HCT116 (cell line): ENCODE results near the gene TSSK2. TPM values are rescaled to one million over a fixed set of nuclear protein-coding genes. Genes with fewer than 3 reads are reported as not detected.

Experiments
- ATAC-seq: fragments of 200-7000 bp; cut with Tn5 transposase; 2 replicates; pipeline ENCODE4 v1.9.1; 2020; ENCODE audit warnings: mild to moderate bottlenecking, moderate library complexity
- BruUV-seq: library from RNA; stranded (reverse); fragments of 400-500 nt; replicated peaks from 2 replicates; lab custom pipeline; 2021; lab: Mats Ljungman, UMichigan
- CTCF ChIA-PET: fragments of 300-600 bp; sonication (Branson Sonifier 250); formaldehyde crosslinking; loops from one replicate; lab custom pipeline; 2021; ENCODE audit warnings: antibody characterized with exemption; lab: Charles Lee
- POLR2A ChIA-PET: fragments of 300-600, 350-600 bp; sonication (Branson Sonifier 250); formaldehyde crosslinking; loops from one replicate; lab custom pipeline; 2021; ENCODE audit warnings: antibody characterized with exemption; lab: Charles Lee
- RAD21 ChIA-PET, 2 experiments: fragments of 300-600 bp; sonication (Branson Sonifier 250); formaldehyde crosslinking; loops; one replicate each; lab custom pipeline; 2023; ENCODE audit warnings: low total read pairs in 2 of 2; ENCODE audit not compliant: uncharacterized antibody in 2 of 2, unreplicated experiment in 2 of 2, low non-redundant PET in 1 of 2; lab: Charles Lee
- DNase-seq: peaks from one replicate; pipeline ENCODE4 v3.0.0-alpha.2; 2010; ENCODE audit warnings: low read depth, low spot score
- H2AFZ ChIP-seq: fragments of 200-600 bp; shearing (Covaris generic), sonication (generic); 2 replicates; pipeline ENCODE4 v1.6.1; 2017; ENCODE audit warnings: low read depth, mixed run types, mixed read lengths, antibody characterized with exemption, low read length; ENCODE audit not compliant: poor library complexity, severe bottlenecking
- H3K27ac ChIP-seq: 2 replicates; pipeline ENCODE4 v1.5.1; 2012; ENCODE audit warnings: low read depth, low read length
- H3K27me3 ChIP-seq: fragments of 200-600 bp; sonication (generic); 2 replicates; pipeline ENCODE4 v1.6.1; 2016; ENCODE audit warnings: mixed run types, low read length, mixed read lengths; ENCODE audit not compliant: insufficient read depth
- H3K36me3 ChIP-seq, 2 experiments: fragments of 200-500 bp in 1 of 2; fragments of 200-600 bp in 1 of 2; sonication (Bioruptor generic) in 1 of 2; sonication (generic) in 1 of 2; 2 replicates each; pipeline versions ENCODE4 v1.5.1 to v1.6.1; 2014 to 2016; ENCODE audit warnings: low read length in 2 of 2, inconsistent platforms in 1 of 2, mixed read lengths in 1 of 2, mixed run types in 1 of 2; ENCODE audit not compliant: insufficient read depth in 2 of 2, control insufficient read depth in 1 of 2
- H3K4me1 ChIP-seq, 2 experiments: fragments of 200-600 bp in 1 of 2; sonication (generic) in 1 of 2; 2 replicates each; pipeline versions ENCODE4 v1.5.1 to v1.6.1; 2012 to 2017; ENCODE audit warnings: low read length in 2 of 2, inconsistent platforms in 1 of 2, mild to moderate bottlenecking in 1 of 2, mixed read lengths in 1 of 2, mixed run types in 1 of 2, moderate library complexity in 1 of 2; ENCODE audit not compliant: insufficient read depth in 2 of 2, control insufficient read depth in 1 of 2
- H3K4me2 ChIP-seq: fragments of 200-600 bp; sonication (generic); 2 replicates; pipeline ENCODE4 v1.6.1; 2017; ENCODE audit warnings: mixed run types, low read length, mixed read lengths
- H3K4me3 ChIP-seq, 2 experiments: fragments of 200-600 bp in 1 of 2; sonication (generic) in 1 of 2; replicated peaks in 1 of 2; 2 replicates each; pipeline ENCODE4 v1.5.1; 2011 to 2016; ENCODE audit warnings: low read length in 2 of 2, control low read depth in 1 of 2, low read depth in 1 of 2, mild to moderate bottlenecking in 1 of 2, mixed read lengths in 1 of 2, mixed run types in 1 of 2
- H3K79me2 ChIP-seq: fragments of 200-600 bp; sonication (generic); 2 replicates; pipeline ENCODE4 v1.6.1; 2017; ENCODE audit warnings: mild to moderate bottlenecking, mixed run types, low read length, moderate library complexity, mixed read lengths; ENCODE audit not compliant: insufficient read depth
- H3K9ac ChIP-seq: fragments of 200-600 bp; sonication (generic); 2 replicates; pipeline ENCODE4 v1.6.1; 2016; ENCODE audit warnings: low read length, mixed read lengths
- H3K9me2 ChIP-seq: fragments of 200-600 bp; sonication (generic), shearing (Covaris generic); 2 replicates; pipeline ENCODE4 v1.6.1; 2017; ENCODE audit warnings: mixed run types, mild to moderate bottlenecking, moderate library complexity; ENCODE audit not compliant: insufficient read depth
- H3K9me3 ChIP-seq, 2 experiments: fragments of 200-500 bp in 1 of 2; fragments of 200-600 bp in 1 of 2; sonication (Bioruptor generic) in 1 of 2; sonication (generic) in 1 of 2; 2 replicates each; pipeline ENCODE4 v1.6.1; 2014 to 2017; ENCODE audit warnings: low read length in 2 of 2, mixed read lengths in 2 of 2, inconsistent platforms in 1 of 2, low read depth in 1 of 2, mild to moderate bottlenecking in 1 of 2, mixed run types in 1 of 2, moderate library complexity in 1 of 2; ENCODE audit not compliant: control insufficient read depth in 1 of 2, insufficient read depth in 1 of 2
- H4K20me1 ChIP-seq: fragments of 200-600 bp; sonication (generic), shearing (Covaris generic); 2 replicates; pipeline ENCODE4 v1.6.1; 2017; ENCODE audit warnings: mixed run types, mild to moderate bottlenecking, moderate library complexity; ENCODE audit not compliant: insufficient read depth
- CBX3 ChIP-seq: IDR thresholded peaks from 2 replicates; pipeline ENCODE4 v1.6.1; 2012; ENCODE audit warnings: low read depth
- EGR1 ChIP-seq: IDR thresholded peaks from 2 replicates; pipeline ENCODE4 v1.6.1; 2012; ENCODE audit warnings: low read depth
- EZH2phosphoT487 ChIP-seq: fragments of 200-600 bp; IDR thresholded peaks from 2 replicates; pipeline ENCODE4 v1.6.1; 2018; ENCODE audit warnings: antibody characterized with exemption, borderline replicate concordance
- POLR2A ChIP-seq: IDR thresholded peaks from 2 replicates; pipeline ENCODE4 v1.7.0; 2011; ENCODE audit warnings: borderline replicate concordance; ENCODE audit not compliant: insufficient read depth, insufficient read length; ENCODE audit errors: extremely low read depth
- SIN3A ChIP-seq: IDR thresholded peaks from 2 replicates; pipeline ENCODE4 v1.6.1; 2012; ENCODE audit warnings: low read depth
- SP1 ChIP-seq: IDR thresholded peaks from 2 replicates; pipeline ENCODE4 v1.6.1; 2012; ENCODE audit warnings: low read depth
- YY1 ChIP-seq: IDR thresholded peaks from 2 replicates; pipeline ENCODE4 v1.6.1; 2011; ENCODE audit warnings: low read length, low read depth, moderate library complexity, mild to moderate bottlenecking; ENCODE audit not compliant: insufficient replicate concordance; ENCODE audit errors: extremely low read depth
- ZNF274 ChIP-seq: fragments of 200-500 bp; sonication (Bioruptor generic); IDR thresholded peaks from 2 replicates; pipeline ENCODE4 v1.6.1; 2014; ENCODE audit warnings: mild to moderate bottlenecking, low read depth, low read length, inconsistent platforms
- intact Hi-C: fragments of 100-400 bp; cut with micrococcal nuclease; formaldehyde crosslinking; loops from 2 replicates; pipeline ENCODE4 v1.10.0; 2022
- total RNA-seq: library from RNA; stranded (reverse); gene quantifications from one replicate; pipeline ENCODE4 v1.2.1, GENCODE V29; 2021; ENCODE audit not compliant: unreplicated experiment
- TF ChIP-seq, protein P1 (sequence below): IDR thresholded peaks from 2 replicates; pipeline ENCODE4 v1.6.1; 2012
- TF ChIP-seq, protein P2 (sequence below): IDR thresholded peaks from 2 replicates; pipeline ENCODE4 v1.6.1; 2011; ENCODE audit warnings: mild to moderate bottlenecking, low read length, moderate library complexity; ENCODE audit not compliant: insufficient replicate concordance; ENCODE audit errors: extremely low read depth

TSSK2 gene
- total RNA-seq, 1 experiment from 2014 or later: not detected

DNA sequence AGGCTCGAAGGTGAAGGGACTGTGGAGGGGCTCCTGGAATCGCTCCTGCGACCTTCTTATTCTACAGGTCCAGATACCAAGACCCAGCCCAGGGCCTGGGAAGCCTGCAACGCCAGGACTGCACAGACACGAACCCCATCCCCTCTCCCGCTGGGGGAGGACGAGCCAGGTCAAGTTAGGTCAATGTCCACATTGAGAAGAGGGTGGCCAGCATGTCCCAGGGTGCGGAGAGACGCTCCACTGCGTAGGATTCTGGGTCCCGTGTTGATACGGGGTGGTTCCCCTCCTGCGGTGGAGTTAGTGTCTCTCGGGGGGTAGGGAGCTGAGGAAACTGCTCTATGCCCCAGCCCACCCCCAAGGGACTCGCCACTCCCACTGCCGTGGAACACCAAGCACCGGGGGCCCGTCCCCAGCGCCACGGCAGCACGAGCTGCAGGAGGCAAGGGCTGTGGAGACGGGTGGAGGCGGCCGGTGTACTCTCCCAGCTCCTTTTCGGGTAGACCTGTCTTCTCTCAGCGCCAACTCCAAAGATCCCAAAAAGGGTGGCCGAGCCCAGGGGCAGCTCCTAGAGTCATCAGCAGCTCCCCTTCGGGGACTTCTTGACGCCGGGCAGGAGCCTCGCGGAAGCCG is 17.4 kb downstream of the TSSK2 start:
- Histone ChIP-seq H3K9me3 (no peaks in the 10 kb centered on the region), H3K4me2 (no peak overlapping the region), H3K4me3 (no peak overlapping the region), H3K27ac (no peak overlapping the region), H3K4me1 (peaks cover 0 to 6% of the 10 kb centered on the region in 2 experiments; a peak in 3 of 4 replicates), H3K27me3 (peaks cover 6% of the 10 kb centered on the region; the same call in 1 of the 2 replicates), H3K9me2 (no peaks in the 10 kb centered on the region), H3K9ac (no peak overlapping the region), H3K79me2 (peaks cover 9% of the 10 kb centered on the region), H2AFZ (no peak overlapping the region), H4K20me1 (no peaks in the 10 kb centered on the region), H3K36me3 (no peaks in the 10 kb centered on the region)
- DNase-seq (no peak), ATAC-seq (no peak)
- CTCF ChIA-PET: no interaction called here
- RAD21 ChIA-PET: no interaction called here
- POLR2A ChIA-PET: no interaction called here
- BruUV-seq: no TSS peak
- TF ChIP-seq, protein P1, sequence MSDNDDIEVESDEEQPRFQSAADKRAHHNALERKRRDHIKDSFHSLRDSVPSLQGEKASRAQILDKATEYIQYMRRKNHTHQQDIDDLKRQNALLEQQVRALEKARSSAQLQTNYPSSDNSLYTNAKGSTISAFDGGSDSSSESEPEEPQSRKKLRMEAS: no peak
- TF ChIP-seq YY1 (no peak), EGR1 (no peak), SP1 (no peak), SIN3A (no peak), EZH2phosphoT487 (no peak), POLR2A (no peak), ZNF274 (no peak), CBX3 (no peak)
- TF ChIP-seq, protein P2, sequence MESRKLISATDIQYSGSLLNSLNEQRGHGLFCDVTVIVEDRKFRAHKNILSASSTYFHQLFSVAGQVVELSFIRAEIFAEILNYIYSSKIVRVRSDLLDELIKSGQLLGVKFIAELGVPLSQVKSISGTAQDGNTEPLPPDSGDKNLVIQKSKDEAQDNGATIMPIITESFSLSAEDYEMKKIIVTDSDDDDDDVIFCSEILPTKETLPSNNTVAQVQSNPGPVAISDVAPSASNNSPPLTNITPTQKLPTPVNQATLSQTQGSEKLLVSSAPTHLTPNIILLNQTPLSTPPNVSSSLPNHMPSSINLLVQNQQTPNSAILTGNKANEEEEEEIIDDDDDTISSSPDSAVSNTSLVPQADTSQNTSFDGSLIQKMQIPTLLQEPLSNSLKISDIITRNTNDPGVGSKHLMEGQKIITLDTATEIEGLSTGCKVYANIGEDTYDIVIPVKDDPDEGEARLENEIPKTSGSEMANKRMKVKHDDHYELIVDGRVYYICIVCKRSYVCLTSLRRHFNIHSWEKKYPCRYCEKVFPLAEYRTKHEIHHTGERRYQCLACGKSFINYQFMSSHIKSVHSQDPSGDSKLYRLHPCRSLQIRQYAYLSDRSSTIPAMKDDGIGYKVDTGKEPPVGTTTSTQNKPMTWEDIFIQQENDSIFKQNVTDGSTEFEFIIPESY: no peak
- intact Hi-C loops: loop anchor here (10.0 kb wide), 1 partner anchor 326 kb away; the partner anchor contains the start of genes CDC45 and UFD1
